Loucy (cell line): Measurements from ENCODE around the gene CECR2.

ENCODE experiments used
- EZH2phosphoT487 ChIP-seq: fragments of 200-600 bp; IDR thresholded peaks from 2 replicates; pipeline ENCODE4 v1.6.1; 2018; ENCODE audit warnings: antibody characterized with exemption, mild to moderate bottlenecking, moderate library complexity, borderline replicate concordance
- TF ChIP-seq, protein P1 (sequence below): fragments of 200-600 bp; sonication (generic); conservative IDR thresholded peaks from 2 replicates; pipeline ENCODE4 v1.5.1; 2014; ENCODE audit warnings: mild to moderate bottlenecking, antibody characterized with exemption, low read length

DNA sequence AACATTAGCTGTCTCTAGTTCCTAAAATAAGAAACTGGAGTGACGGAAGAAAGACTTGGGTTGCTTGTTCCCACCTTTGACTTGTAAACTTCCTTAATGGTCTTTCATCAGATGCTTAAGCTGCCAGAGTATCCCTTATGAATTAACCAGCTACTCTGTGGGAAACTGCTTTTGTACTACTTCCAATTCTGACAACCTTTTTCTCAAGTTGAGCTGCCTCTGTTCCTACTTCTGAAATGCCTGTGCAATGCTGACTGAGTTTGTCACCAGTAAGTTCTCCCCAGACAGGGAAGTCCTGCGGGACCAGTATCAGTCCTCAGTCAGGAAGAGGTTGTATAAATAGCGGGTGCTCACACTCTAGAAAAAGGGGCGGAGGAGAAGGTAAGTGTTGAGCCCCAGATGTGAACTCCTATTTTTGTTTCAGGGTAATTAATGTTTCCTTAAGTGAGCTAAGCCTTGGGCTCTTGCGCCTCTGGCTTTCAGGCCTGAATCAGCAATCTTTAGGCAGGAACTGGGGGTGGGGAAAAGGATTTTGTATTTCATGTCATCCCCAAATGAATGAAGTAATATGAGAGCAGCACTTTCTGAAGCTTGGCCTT is 67.2 kb downstream of the CECR2 start:
- TF ChIP-seq, protein P1, sequence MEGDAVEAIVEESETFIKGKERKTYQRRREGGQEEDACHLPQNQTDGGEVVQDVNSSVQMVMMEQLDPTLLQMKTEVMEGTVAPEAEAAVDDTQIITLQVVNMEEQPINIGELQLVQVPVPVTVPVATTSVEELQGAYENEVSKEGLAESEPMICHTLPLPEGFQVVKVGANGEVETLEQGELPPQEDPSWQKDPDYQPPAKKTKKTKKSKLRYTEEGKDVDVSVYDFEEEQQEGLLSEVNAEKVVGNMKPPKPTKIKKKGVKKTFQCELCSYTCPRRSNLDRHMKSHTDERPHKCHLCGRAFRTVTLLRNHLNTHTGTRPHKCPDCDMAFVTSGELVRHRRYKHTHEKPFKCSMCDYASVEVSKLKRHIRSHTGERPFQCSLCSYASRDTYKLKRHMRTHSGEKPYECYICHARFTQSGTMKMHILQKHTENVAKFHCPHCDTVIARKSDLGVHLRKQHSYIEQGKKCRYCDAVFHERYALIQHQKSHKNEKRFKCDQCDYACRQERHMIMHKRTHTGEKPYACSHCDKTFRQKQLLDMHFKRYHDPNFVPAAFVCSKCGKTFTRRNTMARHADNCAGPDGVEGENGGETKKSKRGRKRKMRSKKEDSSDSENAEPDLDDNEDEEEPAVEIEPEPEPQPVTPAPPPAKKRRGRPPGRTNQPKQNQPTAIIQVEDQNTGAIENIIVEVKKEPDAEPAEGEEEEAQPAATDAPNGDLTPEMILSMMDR = no peak
- no peak for TF ChIP-seq EZH2phosphoT487
